Right atrium auricular region (tissue), 2 donors: ENCODE results near the gene CAMK1D. TPM values are rescaled to one million over a fixed set of nuclear protein-coding genes. Genes with fewer than 3 reads are reported as not detected.

Source experiments
- DNase-seq: peaks from one replicate; pipeline ENCODE4 v3.0.0-alpha.2; 2019; ENCODE audit warnings: low spot score
- H3K27ac ChIP-seq, 2 donors: fragments of 200-600 bp; sonication (generic); 1 replicate in 1 of 2; 2 replicates in 1 of 2; pipeline ENCODE4 v1.5.1; 2016 to 2019
- H3K27me3 ChIP-seq, 2 donors: fragments of 200-600 bp; sonication (generic); one replicate each; pipeline versions ENCODE4 v1.5.1 to v1.6.0; 2017 to 2019
- H3K36me3 ChIP-seq: fragments of 200-600 bp; sonication (generic); one replicate; pipeline ENCODE4 v1.5.1; 2016
- H3K4me1 ChIP-seq, 2 donors: fragments of 200-600 bp; sonication (generic); one replicate each; pipeline versions ENCODE4 v1.5.1 to v1.6.0; 2017 to 2019
- H3K4me3 ChIP-seq, 2 donors: fragments of 200-600 bp; sonication (generic); 1 replicate in 1 of 2; 2 replicates in 1 of 2; pipeline ENCODE4 v1.5.1; 2017 to 2019; ENCODE audit warnings: mild to moderate bottlenecking in 1 of 2, moderate library complexity in 1 of 2
- H3K9me3 ChIP-seq, 2 donors: fragments of 200-600 bp; sonication (generic); one replicate each; pipeline ENCODE4 v1.5.1; 2019
- total RNA-seq, 2 donors: library from RNA; depleted of rRNA; stranded (reverse); fragments of >200 nt; gene quantifications; one replicate each; pipeline ENCODE4 v1.1.0, GENCODE V29; 2016
- TF ChIP-seq, protein P1 (sequence below), 2 donors: fragments of 200-600 bp; sonication (generic); IDR thresholded peaks; one replicate each; pipeline ENCODE4 v1.5.1; 2019; ENCODE audit warnings: antibody characterized with exemption in 2 of 2

CAMK1D gene
- total RNA-seq, 2 donors from 2014 or later: 24.5 to 27.2 TPM

DNA sequence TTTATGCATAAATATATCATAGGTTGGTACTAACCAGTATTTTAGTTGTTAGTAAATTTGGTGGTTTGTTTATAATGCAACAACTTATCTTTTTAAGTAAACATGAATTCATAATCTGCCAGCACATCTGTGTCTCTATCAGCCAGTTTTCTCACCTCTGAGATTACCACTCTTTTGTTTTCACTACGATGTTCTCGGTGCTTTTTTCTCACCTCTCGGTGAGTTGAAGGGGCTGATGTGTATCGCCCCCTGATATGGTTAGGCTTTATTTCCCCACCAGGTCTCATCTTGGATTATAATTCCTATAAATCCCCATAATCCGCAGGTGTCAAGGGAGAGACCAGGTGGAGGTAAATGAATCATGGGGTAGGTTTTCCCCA lies 114.1 kb downstream of the CAMK1D start:
- Histone ChIP-seq H3K4me1 (peaks cover 0 to 5% of the 10 kb centered on the region in 2 donors), H3K9me3 (no peaks in the 10 kb centered on the region), H3K27me3 (no peaks in the 10 kb centered on the region), H3K27ac (no peak overlapping the region), H3K36me3 (no peaks in the 10 kb centered on the region), H3K4me3 (no peak overlapping the region)
- DNase-seq: no peak
- TF ChIP-seq, protein P1, sequence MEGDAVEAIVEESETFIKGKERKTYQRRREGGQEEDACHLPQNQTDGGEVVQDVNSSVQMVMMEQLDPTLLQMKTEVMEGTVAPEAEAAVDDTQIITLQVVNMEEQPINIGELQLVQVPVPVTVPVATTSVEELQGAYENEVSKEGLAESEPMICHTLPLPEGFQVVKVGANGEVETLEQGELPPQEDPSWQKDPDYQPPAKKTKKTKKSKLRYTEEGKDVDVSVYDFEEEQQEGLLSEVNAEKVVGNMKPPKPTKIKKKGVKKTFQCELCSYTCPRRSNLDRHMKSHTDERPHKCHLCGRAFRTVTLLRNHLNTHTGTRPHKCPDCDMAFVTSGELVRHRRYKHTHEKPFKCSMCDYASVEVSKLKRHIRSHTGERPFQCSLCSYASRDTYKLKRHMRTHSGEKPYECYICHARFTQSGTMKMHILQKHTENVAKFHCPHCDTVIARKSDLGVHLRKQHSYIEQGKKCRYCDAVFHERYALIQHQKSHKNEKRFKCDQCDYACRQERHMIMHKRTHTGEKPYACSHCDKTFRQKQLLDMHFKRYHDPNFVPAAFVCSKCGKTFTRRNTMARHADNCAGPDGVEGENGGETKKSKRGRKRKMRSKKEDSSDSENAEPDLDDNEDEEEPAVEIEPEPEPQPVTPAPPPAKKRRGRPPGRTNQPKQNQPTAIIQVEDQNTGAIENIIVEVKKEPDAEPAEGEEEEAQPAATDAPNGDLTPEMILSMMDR (IDR thresholded peaks at IDR 0.05): no peak

DNA sequence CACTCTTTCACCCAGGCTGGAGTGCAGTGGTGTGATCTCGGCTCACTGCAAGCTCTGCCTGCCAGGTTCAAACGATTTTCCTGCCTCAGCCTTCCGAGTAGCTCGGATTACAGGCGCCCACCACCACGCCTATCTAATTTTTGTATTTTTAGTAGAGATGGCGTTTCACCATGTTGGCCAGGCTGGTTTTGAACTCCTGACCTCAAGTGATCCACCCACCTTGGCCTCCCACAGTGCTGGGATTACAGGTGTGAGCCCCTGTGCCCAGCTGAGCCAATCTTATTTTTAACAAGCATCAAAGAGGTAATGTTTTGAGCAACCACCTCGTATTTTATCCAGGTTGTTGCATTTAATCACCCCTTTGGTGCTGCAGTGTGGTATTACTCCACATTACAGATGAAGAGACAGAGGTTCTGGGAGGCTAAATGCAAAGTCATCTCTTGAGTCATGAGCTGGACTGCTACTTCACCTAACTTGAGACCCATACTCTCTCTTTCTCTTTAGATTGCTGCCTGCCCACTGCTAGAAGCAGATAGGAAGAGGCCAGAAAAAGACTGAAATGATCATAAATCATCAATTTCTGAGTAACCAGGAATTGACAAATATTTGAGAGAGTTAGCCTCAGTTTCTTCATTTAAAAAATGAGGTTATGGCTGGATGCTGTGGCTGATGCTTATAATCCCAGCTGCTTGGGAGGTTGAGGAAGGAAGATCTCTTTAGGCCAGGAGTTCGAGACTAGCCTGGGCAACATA lies 116.2 kb downstream of the CAMK1D start:
- Histone ChIP-seq H3K9me3 (no peaks in the 10 kb centered on the region), H3K4me3 (no peak overlapping the region), H3K4me1 (peaks cover 0 to 5% of the 10 kb centered on the region in 2 donors), H3K36me3 (no peaks in the 10 kb centered on the region), H3K27me3 (no peaks in the 10 kb centered on the region), H3K27ac (no peak overlapping the region)
- DNase-seq: no peak
- TF ChIP-seq, protein P1 (IDR thresholded peaks at IDR 0.05): no peak

DNA sequence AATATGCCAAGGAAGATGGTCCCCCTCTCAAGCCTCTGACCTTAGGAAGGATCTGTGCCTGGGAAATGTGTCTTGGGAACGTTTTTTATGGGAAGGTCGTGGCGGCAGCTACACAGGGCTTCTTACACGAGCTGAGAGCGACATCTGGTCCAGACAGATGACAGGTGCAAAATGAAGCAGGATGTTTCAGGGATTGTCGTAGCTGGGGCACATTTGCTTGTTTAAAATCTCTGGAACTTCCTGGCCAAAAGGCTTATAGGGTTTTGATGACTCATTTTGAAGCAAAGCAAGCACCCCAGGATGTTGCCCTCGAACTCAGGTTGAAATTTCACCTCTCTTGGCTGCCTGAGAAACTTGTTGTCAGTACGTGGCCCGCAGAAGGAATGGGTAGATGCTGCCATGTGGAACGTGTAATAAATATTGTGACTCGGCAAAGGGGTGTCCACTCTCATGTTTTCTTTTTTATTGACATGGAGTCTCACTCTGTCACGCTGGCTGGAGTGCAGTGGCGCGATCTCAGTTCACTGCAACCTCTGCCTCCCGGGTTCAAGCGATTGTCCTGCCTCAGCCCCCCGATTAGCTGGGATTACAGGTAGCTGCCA lies 117.5 kb downstream of the CAMK1D start:
- TF ChIP-seq, protein P1 (IDR thresholded peaks at IDR 0.05): no peak
- no peak for DNase-seq
- no peaks in the 10 kb centered on the region for H3K27me3 ChIP-seq

DNA sequence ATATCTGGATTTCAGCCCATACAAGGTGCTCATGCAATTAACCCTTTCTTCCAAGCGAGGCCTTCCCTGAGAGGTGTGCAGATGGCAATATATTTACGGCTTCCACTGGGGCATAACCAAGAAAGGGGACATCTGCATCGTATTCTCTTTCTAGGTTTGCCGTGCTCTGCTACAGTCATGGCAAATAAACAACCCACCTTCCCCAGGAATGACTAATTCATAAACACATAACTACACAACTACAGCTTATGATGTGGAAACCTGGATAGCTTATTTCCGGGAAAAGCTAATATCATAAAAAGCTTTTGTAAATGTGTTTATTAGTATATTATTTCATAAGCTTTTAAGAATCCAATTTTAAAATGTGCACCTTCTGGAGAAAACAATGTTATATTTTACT lies 120.0 kb downstream of the CAMK1D start:
- no peak overlapping the region for H3K4me3 ChIP-seq
- H3K4me1 ChIP-seq: peaks cover 0 to 14% of the 10 kb centered on the region in 2 donors
- TF ChIP-seq, protein P1 (IDR thresholded peaks at IDR 0.05): no peak
- DNase-seq: no peak
- no peak overlapping the region for H3K27ac ChIP-seq
- no peaks in the 10 kb centered on the region for H3K27me3 ChIP-seq
- no peaks in the 10 kb centered on the region for H3K36me3 ChIP-seq
- H3K9me3 ChIP-seq: no peaks in the 10 kb centered on the region

More for the DNA sequence above, 117.5 kb downstream of the CAMK1D start:
- Histone ChIP-seq H3K4me1 (peaks cover 0 to 5% of the 10 kb centered on the region in 2 donors), H3K27ac (no peak overlapping the region), H3K9me3 (no peaks in the 10 kb centered on the region), H3K36me3 (no peaks in the 10 kb centered on the region), H3K4me3 (no peak overlapping the region)

DNA sequence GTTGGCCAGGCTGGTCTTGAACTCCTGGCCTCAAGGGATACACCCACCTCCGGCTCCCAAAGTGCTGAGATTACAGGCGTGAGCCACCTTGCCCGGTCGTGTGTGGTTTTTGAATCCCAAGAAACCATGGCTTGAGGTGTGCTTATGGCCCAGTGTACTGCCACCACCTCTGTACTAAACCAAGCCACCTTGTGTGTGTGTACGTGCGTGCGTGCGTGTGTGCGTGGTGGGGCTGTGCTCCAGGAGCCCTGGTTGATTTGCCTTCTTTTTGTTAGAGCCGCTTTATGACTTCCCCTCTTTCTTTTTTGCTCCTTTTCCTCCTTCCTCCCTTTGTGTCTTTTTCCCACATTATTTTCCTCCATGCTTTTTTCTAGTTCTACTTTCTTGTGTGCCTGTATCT lies 121.4 kb downstream of the CAMK1D start:
- H3K4me1 ChIP-seq: peaks cover 0 to 14% of the 10 kb centered on the region in 2 donors
- H3K27me3 ChIP-seq: no peaks in the 10 kb centered on the region
- DNase-seq: no peak
- no peaks in the 10 kb centered on the region for H3K36me3 ChIP-seq
- TF ChIP-seq, protein P1 (IDR thresholded peaks at IDR 0.05): no peak
- H3K27ac ChIP-seq: no peak overlapping the region
- H3K4me3 ChIP-seq: no peak overlapping the region
- H3K9me3 ChIP-seq: no peaks in the 10 kb centered on the region
